ENCODE results near the gene FANK1.

FANK1 gene

DNA sequence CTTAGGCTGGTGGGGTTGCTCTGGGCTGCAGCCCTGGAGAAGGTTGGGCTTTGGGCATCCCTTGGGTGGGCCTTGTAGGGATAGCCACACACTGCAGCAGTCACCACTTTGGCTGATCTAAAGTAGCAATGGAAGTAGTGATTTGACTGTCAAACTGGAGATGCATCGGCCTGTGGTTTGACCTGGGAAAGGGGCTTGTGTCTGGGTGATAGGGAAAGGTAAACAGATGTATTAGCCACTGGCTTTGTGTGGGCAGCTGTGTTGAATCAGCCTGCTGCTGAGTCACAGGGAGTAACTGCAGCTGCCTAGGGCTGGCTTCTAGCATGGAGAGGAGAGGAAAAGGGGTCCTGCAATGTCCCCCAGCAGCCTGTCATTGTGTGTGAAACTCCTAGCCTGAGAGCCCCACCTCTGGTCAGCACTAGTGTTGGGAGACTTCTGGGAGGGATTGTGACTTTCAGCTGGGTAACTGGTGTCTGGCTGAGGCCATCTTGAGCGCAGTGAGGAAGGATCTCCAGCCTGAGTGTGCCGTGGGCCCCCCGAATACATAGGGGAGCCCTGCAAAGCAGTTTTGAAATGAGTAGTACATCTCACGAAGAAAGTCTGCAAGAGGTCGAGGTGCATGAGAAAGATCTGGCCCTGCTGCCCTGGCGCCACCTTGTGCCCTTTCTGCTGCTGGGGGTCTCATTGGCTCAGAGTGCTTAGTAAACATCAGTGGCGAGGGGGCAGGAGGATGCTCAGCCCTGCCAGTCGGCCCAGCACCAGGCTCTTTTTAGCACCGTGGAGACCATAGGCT lies 117.3 kb downstream of the FANK1 start:
- FAIRE-seq = peak; percentile 5
- TF ChIP-seq TAF1 (IDR thresholded peaks at IDR 0.05; ENCODE audit: borderline replicate concordance, low read depth, low read length) = no peak
- DNase-seq (ENCODE audit: insufficient read length) = no peak

DNA sequence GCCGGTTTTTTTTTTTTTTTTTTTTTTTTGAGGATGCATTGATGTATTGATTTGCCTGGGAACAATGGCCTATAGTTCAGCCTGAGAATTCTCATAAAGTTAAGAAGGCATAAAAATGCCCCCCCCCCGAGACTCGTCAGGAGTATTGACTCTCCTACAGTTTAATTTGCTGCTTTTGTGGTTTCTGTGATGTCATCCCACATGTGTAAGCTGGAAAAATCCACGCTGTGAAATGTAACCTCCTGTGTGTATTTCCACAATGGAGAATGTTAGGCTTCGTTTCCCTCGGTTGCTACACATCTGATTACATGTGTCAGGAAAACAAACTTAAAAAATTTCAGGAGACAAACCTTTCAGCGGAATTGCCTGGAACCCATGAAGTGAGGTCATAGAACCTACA lies 117.9 kb downstream of the FANK1 start:
- no peak for FAIRE-seq
- no peak for TF ChIP-seq POLR2AphosphoS5 (IDR thresholded peaks at IDR 0.05; ENCODE audit: low read depth, low read length)
- no peak for DNase-seq (ENCODE audit: insufficient read length)

DNA sequence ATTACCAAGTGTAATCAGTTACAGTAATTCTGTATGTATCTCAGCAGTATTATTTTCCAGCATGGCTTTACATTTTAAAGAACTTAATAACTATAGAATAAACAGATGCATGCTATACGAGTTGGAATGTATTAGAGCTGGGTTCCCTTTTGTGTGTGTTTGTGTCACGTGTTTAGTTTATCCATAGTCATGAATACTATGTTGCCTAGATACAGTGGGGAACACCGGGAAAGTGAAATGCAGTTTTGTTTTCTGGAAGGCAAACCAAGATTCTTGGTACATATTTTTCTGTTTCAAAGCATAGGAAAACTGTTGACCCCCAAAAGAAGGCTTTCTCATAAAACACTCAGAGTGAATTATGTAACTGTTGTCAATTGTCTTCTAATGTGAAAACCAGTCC lies 119.0 kb downstream of the FANK1 start:
- FAIRE-seq (no peak), DNase-seq (ENCODE audit: insufficient read length) (no peak)
- TF ChIP-seq TAF1 (IDR thresholded peaks at IDR 0.05; ENCODE audit: borderline replicate concordance, low read depth, low read length) (no peak), POLR2AphosphoS5 (IDR thresholded peaks at IDR 0.05; ENCODE audit: low read depth, low read length) (no peak), POLR2A (IDR thresholded peaks at IDR 0.05; ENCODE audit: low read depth, low read length) (no peak)

DNA sequence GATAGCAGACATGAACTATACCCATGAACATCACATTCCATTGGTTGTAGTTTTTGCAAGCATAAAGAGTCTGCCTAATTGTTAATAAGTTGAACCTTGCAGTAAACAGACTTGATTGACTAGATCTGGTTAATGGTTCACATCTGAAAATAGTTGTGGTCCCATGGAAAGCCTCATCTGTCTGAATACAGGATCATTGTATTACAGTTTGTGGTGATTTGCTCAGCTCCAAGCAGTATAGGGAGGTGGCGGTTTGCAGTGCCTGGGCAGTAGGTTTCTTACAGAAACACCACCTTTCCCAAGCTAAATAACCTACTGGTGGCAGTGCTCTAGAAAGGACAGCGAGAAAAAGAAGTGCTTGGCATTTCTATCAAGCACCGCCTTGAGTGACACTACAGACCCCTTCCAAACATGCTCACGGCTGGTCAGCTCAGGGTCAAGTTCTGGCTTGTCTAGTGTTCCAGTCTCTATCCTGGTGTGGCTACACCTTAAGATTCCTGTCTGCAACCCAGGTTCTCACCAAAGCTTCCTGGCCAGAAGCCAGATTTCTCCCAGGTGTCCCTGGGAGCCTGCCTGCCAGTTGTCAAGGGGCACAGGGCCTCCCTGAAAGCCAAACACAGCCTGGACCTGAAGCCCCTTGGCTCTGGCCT lies 119.9 kb downstream of the FANK1 start:
- DNase-seq (ENCODE audit: insufficient read length) (no peak), FAIRE-seq (no peak)
- no peak for TF ChIP-seq POLR2A (IDR thresholded peaks at IDR 0.05; ENCODE audit: low read depth, low read length)
- TF ChIP-seq POLR2AphosphoS5 (IDR thresholded peaks at IDR 0.05; ENCODE audit: low read depth, low read length) = no peak
- TF ChIP-seq TAF1 (IDR thresholded peaks at IDR 0.05; ENCODE audit: borderline replicate concordance, low read depth, low read length) = no peak

DNA sequence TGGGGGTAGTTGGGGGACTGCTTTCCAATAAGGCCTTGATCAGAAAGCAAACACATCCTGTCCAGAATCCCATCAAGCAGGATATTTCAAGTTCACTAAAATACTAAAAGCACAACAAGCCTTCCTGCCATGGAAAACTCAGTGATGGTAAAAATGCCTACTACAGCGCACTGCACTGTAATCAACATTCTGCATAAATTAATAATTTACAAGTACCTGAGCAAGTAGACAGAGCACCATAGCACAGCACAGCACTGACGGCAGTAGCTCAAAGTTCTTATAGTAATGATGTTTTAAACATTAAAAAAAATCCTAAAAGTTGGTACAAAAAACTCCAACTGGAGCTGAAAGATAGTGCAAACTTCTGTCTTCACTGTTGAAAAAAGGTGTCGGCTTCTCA lies 120.5 kb downstream of the FANK1 start:
- DNase-seq (ENCODE audit: insufficient read length) = no peak
- FAIRE-seq = no peak
- TF ChIP-seq POLR2AphosphoS5 (IDR thresholded peaks at IDR 0.05; ENCODE audit: low read depth, low read length) (no peak), POLR2A (IDR thresholded peaks at IDR 0.05; ENCODE audit: low read depth, low read length) (no peak), TAF1 (IDR thresholded peaks at IDR 0.05; ENCODE audit: borderline replicate concordance, low read depth, low read length) (no peak)

DNA sequence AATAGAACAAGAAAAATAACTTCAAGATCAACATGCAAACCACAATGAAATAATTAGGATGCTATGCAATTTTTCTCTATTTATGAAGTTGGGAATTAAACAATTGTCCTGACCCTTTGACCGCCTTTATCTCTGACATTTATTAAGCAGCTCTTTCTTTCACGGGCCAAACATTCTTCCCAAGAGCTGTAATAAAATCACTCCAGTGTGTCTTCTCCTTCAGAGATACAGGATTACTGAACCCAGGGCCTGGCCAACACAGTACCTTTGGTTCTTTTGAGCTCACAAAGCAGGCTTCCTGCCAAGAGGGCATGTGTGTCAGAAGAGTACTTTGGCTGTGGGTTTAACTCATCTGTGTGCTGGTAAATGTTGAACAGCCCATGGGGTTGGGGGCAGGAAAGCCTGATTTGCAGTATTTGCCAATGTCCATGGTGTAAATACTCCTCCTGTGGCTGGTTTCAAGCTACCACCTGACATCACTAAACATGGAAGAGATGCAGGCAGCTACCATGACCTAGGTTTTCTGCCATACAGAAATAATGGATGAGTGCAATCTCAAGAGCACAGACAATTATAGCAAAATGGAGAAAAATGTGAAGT lies 121.7 kb downstream of the FANK1 start:
- FAIRE-seq (no peak), DNase-seq (ENCODE audit: insufficient read length) (no peak)
- TF ChIP-seq POLR2AphosphoS5 (IDR thresholded peaks at IDR 0.05; ENCODE audit: low read depth, low read length) (no peak), TAF1 (IDR thresholded peaks at IDR 0.05; ENCODE audit: borderline replicate concordance, low read depth, low read length) (no peak), POLR2A (IDR thresholded peaks at IDR 0.05; ENCODE audit: low read depth, low read length) (no peak)

DNA sequence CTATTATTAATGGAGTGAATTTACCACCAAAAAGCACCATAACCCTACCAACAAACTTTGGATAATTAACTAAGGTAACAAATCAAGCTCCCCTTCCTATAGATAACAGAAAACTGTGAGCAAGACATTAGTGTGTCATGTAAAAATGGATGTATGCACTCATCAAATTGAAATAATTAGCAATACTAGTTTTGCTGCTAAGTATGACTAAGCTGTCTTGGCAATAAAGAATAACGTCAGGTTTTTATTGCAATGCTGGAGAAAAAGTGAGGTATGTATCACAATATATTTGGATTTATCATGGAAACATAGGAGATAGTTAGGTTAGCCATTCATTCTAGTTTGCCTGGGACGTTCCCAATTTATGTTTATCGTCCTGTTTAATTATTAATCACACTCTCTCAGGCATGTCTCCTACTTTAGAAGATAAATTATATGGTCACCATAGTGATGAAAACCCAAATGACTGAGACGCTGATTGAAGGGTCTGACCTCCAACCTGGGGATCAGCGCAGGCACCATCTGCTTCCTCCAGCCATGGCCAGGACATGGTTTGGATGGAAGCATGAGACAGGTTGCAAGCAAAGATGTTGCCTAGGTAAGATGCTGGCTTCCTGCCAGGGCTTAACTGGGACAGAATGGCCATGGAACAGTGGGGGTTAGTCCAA lies 125.6 kb downstream of the FANK1 start:
- DNase-seq (ENCODE audit: insufficient read length) (no peak), FAIRE-seq (no peak)
- no peak for TF ChIP-seq POLR2A (IDR thresholded peaks at IDR 0.05; ENCODE audit: low read depth, low read length)
- TF ChIP-seq TAF1 (IDR thresholded peaks at IDR 0.05; ENCODE audit: borderline replicate concordance, low read depth, low read length) = no peak
- TF ChIP-seq POLR2AphosphoS5 (IDR thresholded peaks at IDR 0.05; ENCODE audit: low read depth, low read length) = no peak

DNA sequence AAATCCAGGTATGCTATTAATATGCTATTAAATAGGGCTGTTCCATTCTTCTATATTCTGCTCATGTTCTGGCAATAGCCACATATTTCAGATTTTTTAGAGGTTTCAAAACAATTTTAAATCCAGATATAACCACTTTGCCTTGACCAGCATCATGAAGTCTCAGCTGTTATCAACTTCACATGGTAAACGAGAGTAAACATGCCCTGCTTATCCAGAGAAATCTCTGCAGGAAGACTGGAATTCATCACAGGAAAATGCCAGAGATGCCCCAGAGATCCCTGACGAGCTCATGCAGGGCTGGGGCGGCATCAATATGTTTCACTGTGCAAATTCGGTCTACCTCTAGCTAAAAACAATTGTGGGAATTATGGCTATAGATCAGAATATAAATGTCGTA lies 126.5 kb downstream of the FANK1 start:
- FAIRE-seq (no peak), DNase-seq (ENCODE audit: insufficient read length) (no peak)
- no peak for TF ChIP-seq TAF1 (IDR thresholded peaks at IDR 0.05; ENCODE audit: borderline replicate concordance, low read depth, low read length)
- no peak for TF ChIP-seq POLR2AphosphoS5 (IDR thresholded peaks at IDR 0.05; ENCODE audit: low read depth, low read length)
- no peak for TF ChIP-seq POLR2A (IDR thresholded peaks at IDR 0.05; ENCODE audit: low read depth, low read length)

DNA sequence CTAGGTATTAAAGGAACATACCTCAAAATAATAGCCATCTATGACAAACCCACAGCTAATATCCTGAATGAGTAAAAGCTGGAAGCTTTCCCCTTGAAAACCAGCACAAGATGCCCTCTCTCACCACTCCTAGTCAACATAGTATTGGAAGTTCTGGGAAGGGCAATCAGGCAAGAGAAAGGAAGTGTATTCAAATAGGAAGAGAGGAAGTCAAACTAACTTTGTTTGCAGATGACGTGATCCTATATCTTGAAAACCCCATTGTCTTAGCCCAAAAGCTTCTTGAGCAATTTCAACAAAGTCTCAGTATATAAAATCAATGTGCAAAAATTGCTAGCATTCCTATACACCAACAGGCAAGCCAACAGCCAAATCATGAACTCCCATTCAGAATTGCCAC lies 131.3 kb downstream of the FANK1 start:
- TF ChIP-seq TAF1 (IDR thresholded peaks at IDR 0.05; ENCODE audit: borderline replicate concordance, low read depth, low read length) (no peak), POLR2A (IDR thresholded peaks at IDR 0.05; ENCODE audit: low read depth, low read length) (no peak), POLR2AphosphoS5 (IDR thresholded peaks at IDR 0.05; ENCODE audit: low read depth, low read length) (no peak)
- no peak for FAIRE-seq
- DNase-seq (ENCODE audit: insufficient read length) = no peak

DNA sequence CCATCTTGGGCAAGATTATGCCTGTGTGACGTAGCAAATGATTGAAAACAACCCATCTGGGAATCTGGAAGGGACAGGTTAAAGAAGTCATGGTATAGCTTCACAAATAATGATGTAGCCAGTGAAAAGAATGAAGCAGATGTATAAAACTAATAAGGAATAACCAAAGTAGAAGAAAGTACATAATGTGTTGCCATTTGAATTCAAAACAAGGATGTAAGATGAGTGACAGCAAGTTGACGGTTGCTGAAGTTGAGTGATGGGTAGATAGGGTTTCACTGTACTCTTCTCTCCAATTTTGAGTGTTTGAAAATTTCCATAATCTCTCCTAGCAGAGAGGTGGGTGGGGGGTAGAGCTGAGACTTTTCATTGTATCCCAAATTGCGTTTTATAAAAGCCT lies 133.6 kb downstream of the FANK1 start:
- DNase-seq (ENCODE audit: insufficient read length) (no peak), FAIRE-seq (no peak)
- TF ChIP-seq POLR2A (IDR thresholded peaks at IDR 0.05; ENCODE audit: low read depth, low read length) = no peak
- no peak for TF ChIP-seq TAF1 (IDR thresholded peaks at IDR 0.05; ENCODE audit: borderline replicate concordance, low read depth, low read length)
- no peak for TF ChIP-seq POLR2AphosphoS5 (IDR thresholded peaks at IDR 0.05; ENCODE audit: low read depth, low read length)

DNA sequence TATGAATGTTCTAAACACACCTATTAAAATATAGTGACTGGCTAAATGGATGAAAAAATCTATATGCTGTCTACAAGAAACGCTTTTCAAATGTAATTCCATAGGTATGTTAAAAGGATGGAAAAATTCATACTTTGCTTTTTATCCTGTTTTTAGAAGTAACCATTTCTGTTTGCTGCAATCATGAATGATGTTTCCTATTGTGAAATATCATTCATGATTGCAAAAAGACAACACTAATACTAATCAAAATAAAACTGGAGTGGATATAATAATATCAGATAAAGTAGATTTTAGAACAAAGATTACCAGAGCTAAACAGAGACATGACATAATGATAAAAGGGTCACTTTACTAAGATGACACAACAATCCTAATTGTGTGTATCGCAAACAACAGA lies 138.2 kb downstream of the FANK1 start:
- TF ChIP-seq POLR2A (IDR thresholded peaks at IDR 0.05; ENCODE audit: low read depth, low read length) = no peak
- no peak for TF ChIP-seq TAF1 (IDR thresholded peaks at IDR 0.05; ENCODE audit: borderline replicate concordance, low read depth, low read length)
- TF ChIP-seq POLR2AphosphoS5 (IDR thresholded peaks at IDR 0.05; ENCODE audit: low read depth, low read length) = no peak
- DNase-seq (ENCODE audit: insufficient read length) (no peak), FAIRE-seq (no peak)

DNA sequence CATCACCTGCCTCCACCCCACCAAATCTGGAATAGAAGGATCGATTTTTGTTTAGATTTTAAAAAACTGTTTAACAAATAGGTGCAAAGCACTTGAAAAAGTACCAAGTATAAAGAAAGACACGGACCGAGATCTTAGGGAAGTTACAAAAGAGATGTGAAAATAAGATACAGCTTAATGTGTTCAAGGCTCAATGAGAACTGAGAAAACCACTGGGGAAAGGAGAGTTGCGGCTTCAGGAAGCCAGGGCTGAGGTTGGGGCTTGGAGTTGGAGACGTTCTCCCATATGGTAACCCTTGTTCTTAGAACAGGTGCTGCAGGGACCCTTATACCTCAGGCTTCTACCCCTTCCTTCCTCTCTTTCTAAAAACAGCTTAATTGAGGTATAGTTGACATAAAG lies 140.2 kb downstream of the FANK1 start:
- FAIRE-seq (no peak), DNase-seq (ENCODE audit: insufficient read length) (no peak)
- TF ChIP-seq POLR2AphosphoS5 (IDR thresholded peaks at IDR 0.05; ENCODE audit: low read depth, low read length) = no peak
- TF ChIP-seq TAF1 (IDR thresholded peaks at IDR 0.05; ENCODE audit: borderline replicate concordance, low read depth, low read length) = no peak
- no peak for TF ChIP-seq POLR2A (IDR thresholded peaks at IDR 0.05; ENCODE audit: low read depth, low read length)
